Measurements from ENCODE around the gene KRTAP12-1. TPM values are rescaled to one million over a fixed set of nuclear protein-coding genes. Genes with fewer than 3 reads are reported as not detected.

KRTAP12-1 gene
- total RNA-seq, 2 experiments from 2014 or later = not detected

- ChIA-PET CTCF (no interaction called here), POLR2A (no interaction called here)
- DNase-seq (no peak), ATAC-seq (ENCODE audit: poor library complexity) (no peak)
- no peak for TF ChIP-seq CTCF (IDR thresholded peaks at IDR 0.05)
- H3K27me3 Mint-ChIP-seq = peaks cover 72% of the 10 kb centered on the region
- Histone ChIP-seq H3K36me3 (ENCODE audit: insufficient read depth, low read length) (no peaks in the 10 kb centered on the region), H3K9me3 (ENCODE audit: control insufficient read depth in 1 of 2, insufficient read depth in 1 of 2, low read length in 2 of 2) (peaks cover 0 to 10% of the 10 kb centered on the region in 2 experiments), H3K27ac (ENCODE audit: low read depth in 1 of 2, low read length in 2 of 2) (no peak overlapping the region), H3K4me3 (ENCODE audit: low read length) (no peak overlapping the region), H3K4me1 (ENCODE audit: insufficient read depth, low read length) (peaks cover 4% of the 10 kb centered on the region), H3K27me3 (ENCODE audit: control insufficient read depth in 1 of 2, insufficient read depth in 2 of 2, low read length in 2 of 2) (peaks cover 24 to 27% of the 10 kb centered on the region in 2 experiments)
- H3K27ac Mint-ChIP-seq = no peak overlapping the region
- H3K9me3 Mint-ChIP-seq = no peaks in the 10 kb centered on the region
- H3K4me1 Mint-ChIP-seq (ENCODE audit: low read depth) = peaks cover 13% of the 10 kb centered on the region
- no peaks in the 10 kb centered on the region for H3K36me3 Mint-ChIP-seq (ENCODE audit: low read depth)
- no peak overlapping the region for H3K4me3 Mint-ChIP-seq
- intact Hi-C loops (cut with DNase I, micrococcal nuclease) = no loop called here
Observed at GRCh38 chr21:44716984-44717383, 35.0 kb upstream of the KRTAP12-1 start.

- DNase-seq (no peak), ATAC-seq (ENCODE audit: poor library complexity) (no peak)
- peaks cover 30% of the 10 kb centered on the region for H3K4me1 Mint-ChIP-seq (ENCODE audit: low read depth)
- Histone ChIP-seq H3K4me1 (ENCODE audit: insufficient read depth, low read length) (peaks cover 25% of the 10 kb centered on the region), H3K36me3 (ENCODE audit: insufficient read depth, low read length) (no peaks in the 10 kb centered on the region), H3K9me3 (ENCODE audit: control insufficient read depth in 1 of 2, insufficient read depth in 1 of 2, low read length in 2 of 2) (peaks cover 0 to 22% of the 10 kb centered on the region in 2 experiments), H3K4me3 (ENCODE audit: low read length) (no peak overlapping the region), H3K27ac (ENCODE audit: low read depth in 1 of 2, low read length in 2 of 2) (no peak overlapping the region), H3K27me3 (ENCODE audit: control insufficient read depth in 1 of 2, insufficient read depth in 2 of 2, low read length in 2 of 2) (peaks cover 43 to 46% of the 10 kb centered on the region in 2 experiments)
- H3K27me3 Mint-ChIP-seq = peaks cover 86% of the 10 kb centered on the region
- H3K27ac Mint-ChIP-seq = no peak overlapping the region
- intact Hi-C loops (cut with DNase I, micrococcal nuclease) = no loop called here
- TF ChIP-seq CTCF (IDR thresholded peaks at IDR 0.05) = no peak
- no peaks in the 10 kb centered on the region for H3K9me3 Mint-ChIP-seq
- H3K36me3 Mint-ChIP-seq (ENCODE audit: low read depth) = no peaks in the 10 kb centered on the region
- no peak overlapping the region for H3K4me3 Mint-ChIP-seq
- POLR2A ChIA-PET = no interaction called here
- CTCF ChIA-PET = no interaction called here
Observed at GRCh38 chr21:44714905-44715304, 32.9 kb upstream of the KRTAP12-1 start.

GRCh38 chr21:44713846-44714245 lies 31.9 kb upstream of the KRTAP12-1 start:
- no peak for TF ChIP-seq CTCF (IDR thresholded peaks at IDR 0.05)
- Histone ChIP-seq H3K27me3 (ENCODE audit: control insufficient read depth in 1 of 2, insufficient read depth in 2 of 2, low read length in 2 of 2) (peaks cover 54% of the 10 kb centered on the region in 2 experiments), H3K27ac (ENCODE audit: low read depth in 1 of 2, low read length in 2 of 2) (no peak overlapping the region), H3K36me3 (ENCODE audit: insufficient read depth, low read length) (no peaks in the 10 kb centered on the region), H3K4me3 (ENCODE audit: low read length) (no peak overlapping the region), H3K9me3 (ENCODE audit: control insufficient read depth in 1 of 2, insufficient read depth in 1 of 2, low read length in 2 of 2) (peaks cover 0 to 26% of the 10 kb centered on the region in 2 experiments), H3K4me1 (ENCODE audit: insufficient read depth, low read length) (peaks cover 36% of the 10 kb centered on the region)
- H3K36me3 Mint-ChIP-seq (ENCODE audit: low read depth) = no peaks in the 10 kb centered on the region
- CTCF ChIA-PET = no interaction called here
- H3K4me3 Mint-ChIP-seq = no peak overlapping the region
- intact Hi-C loops (cut with DNase I, micrococcal nuclease) = no loop called here
- no peaks in the 10 kb centered on the region for H3K9me3 Mint-ChIP-seq
- POLR2A ChIA-PET = no interaction called here
- DNase-seq (no peak), ATAC-seq (ENCODE audit: poor library complexity) (no peak)
- H3K4me1 Mint-ChIP-seq (ENCODE audit: low read depth) = peaks cover 39% of the 10 kb centered on the region
- H3K27me3 Mint-ChIP-seq = peaks cover 86% of the 10 kb centered on the region
- no peak overlapping the region for H3K27ac Mint-ChIP-seq
